DMS 273 (cell line): ENCODE measurements around the gene ZBTB44.
"Not testable (repeated sequence)": the region's sequence is repeated elsewhere in the genome, so short reads cannot be mapped to it uniquely, and the experiment has no call there.

Source experiments
- DNase-seq: peaks from one replicate; lab custom pipeline; 2025; ENCODE audit not compliant: unreplicated experiment; lab: John Stamatoyannopoulos, UW

The ZBTB44 gene

DNA sequence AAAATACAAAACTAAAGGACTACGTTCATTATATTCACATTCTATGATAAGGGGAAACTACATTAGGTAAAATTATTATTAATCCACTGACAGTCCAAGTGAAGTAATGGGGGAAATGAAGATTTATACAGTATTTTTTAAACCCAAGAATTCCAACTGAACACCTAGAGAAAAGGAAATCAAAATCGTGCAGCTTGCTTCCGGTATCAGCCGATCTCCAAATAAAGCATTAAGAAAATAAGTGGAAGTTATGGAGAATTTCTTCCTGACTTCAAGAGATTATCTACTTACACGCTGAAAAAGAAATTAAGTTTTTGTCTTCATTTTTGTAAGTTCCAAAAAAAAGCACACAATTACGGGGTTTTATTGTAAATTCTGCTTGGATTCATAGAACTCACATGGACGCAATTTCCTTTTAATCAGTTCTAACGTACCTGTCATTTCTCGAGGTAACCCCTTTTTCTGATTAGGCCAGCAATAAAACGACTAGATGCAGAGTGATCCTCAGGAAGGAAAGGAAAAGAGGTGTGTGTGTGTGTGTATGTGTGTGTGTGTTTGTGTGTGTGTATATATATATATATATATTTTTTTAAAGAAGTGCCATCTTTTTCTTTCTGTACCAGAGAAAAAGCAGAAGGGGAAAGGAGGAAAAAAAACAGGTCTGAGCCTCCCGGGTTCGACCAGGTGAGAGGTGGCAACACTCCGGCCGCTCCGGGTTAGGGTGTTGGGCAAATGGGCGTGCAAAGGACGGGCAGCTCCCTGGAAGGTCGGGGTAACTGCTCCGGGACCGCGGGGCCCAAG lies 1.1 kb downstream of the ZBTB44 start:
- peak; percentile 32 for DNase-seq

DNA sequence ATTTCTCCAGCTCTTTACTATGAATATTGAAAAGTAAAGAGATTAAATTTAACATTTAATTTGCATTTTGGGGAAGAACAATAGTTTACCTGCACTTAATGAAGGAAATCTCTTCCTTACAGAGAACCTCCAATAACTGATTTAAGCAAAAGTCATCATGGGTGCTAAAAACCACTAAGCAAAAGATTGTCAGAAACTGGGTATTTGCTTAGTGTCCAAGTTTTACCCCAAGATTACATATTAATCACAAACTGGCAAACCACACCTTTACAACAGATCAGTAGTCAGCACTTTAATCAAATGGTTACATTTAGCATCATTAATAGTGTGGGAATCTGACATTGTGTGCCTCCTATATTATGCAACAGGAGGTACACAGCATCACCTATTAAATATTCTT lies 2.7 kb downstream of the ZBTB44 start:
- no peak for DNase-seq

DNA sequence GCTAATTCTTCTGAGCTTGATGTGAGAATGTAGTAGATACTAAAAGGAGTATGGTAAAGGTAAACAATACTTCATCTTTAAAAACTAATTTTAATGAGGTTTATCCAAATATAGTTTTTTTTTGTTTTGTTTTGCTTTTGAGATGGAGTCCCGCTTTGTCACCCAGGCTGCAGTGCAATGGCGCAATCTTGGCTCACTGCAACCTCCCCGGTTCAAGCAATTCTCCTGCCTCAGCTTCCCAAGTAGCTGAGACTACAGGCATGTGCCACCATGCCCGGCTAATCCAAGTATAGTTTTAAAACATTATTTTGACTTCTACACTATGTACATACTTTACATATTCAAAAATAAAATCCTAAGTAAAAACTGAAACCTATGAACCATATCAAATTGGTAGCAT lies 4.1 kb downstream of the ZBTB44 start:
- no peak for DNase-seq

DNA sequence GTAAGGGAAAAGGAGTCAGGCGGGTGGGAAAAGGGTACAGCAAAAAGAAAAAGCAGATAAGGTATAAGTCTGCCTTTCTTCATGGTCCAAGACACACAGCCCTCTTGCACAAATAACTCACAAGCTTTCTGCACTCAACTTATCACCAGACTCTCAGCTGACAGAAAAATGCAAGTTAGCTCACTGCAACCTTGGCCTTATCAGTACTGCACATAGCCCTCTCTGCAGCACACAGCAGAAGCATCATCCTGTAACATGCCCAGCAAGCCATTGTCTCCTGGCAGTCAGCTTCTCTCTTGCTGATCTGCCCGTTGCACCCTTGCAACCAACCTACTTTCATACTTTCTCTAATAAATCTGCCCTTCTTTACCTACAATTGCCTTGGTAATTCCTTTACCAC lies 5.8 kb downstream of the ZBTB44 start:
- no peak for DNase-seq

DNA sequence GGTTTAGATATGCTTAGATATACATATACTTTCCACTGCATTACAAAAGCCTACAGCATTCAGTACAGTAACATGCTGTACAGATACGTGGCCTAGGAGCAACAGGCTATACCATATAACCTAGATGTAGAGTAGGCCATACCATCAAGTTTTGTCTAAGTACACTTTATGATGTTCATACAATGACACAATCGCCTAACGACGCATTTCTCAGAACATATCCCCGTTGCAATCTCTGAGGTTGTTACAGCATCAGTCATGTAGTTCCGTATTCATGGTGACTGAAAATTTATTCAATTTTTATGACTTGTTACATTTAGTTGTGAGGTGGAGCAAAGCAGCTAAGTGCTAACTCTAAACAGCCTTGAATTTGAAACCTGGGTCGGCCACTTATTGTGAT lies 6.7 kb downstream of the ZBTB44 start:
- DNase-seq, result no peak

GRCh38 chr11:130304651-130305050 lies 10.1 kb downstream of the ZBTB44 start:
- DNase-seq, result no peak

GRCh38 chr11:130301002-130301401 lies 13.7 kb downstream of the ZBTB44 start:
- DNase-seq, result no peak

DNA sequence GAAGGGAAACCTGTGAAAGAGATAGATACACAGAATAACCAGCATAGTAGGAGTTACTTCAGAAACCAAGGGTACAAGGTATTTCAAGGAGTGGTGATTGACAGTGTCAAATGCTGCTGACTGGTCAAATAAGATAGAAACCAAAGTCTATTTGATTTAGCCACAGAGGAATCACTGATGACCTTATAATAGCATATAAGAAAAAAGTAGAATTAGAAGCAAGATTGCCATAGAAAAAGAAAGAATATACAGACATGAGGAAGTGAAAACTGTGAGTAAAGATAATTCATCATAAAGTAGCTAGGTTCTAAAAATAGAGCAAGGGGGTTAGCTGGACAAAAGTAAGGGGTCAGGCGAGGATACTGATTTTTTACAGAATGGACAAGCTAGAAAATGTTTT lies 14.2 kb downstream of the ZBTB44 start:
- no peak for DNase-seq

DNA sequence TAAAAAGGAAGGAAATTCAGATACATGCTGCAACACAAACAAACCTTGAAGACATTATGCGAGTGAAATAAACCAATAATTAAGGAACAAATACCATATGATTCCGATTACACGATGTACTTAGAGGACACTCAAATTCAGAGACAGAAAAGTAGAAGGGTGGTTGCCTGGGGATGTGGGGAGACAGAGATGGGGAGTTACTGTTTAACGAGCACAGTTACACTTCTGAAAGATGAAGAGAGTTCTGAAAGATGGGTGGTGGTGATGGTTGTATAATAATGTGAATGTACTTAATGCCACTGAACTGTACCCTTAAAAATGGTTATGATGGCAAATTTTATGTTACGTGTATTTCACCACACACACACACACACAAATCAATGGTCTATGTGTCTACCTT lies 14.7 kb downstream of the ZBTB44 start:
- DNase-seq, result no peak

- no peak for DNase-seq
Measured at GRCh38 chr11:130295657-130296056, 19.1 kb downstream of the ZBTB44 start.

DNA sequence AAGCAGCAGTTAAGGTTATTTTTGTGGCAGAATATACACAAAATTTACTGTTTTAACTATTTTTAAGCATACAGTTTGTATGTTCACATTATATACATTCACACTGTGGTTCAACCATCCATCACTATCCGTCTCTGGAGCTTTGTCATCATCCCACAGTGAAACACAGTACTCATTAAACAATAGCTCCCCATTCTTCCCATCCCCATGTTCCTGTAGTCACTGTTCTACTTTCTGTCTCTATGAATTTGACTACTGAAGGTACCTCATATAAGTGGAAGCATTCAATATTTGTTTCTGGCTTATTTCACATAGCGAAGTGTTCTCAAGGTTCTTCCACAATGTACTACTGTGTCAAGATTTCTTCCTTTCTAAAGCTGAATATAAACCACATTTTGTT lies 32.6 kb downstream of the ZBTB44 start:
- no peak for DNase-seq

- not testable (repeated sequence) for DNase-seq
Measured at GRCh38 chr11:130281341-130281740, 33.4 kb downstream of the ZBTB44 start.

- DNase-seq, result no peak
Measured at GRCh38 chr11:130279989-130280388, 34.7 kb downstream of the ZBTB44 start.

DNA sequence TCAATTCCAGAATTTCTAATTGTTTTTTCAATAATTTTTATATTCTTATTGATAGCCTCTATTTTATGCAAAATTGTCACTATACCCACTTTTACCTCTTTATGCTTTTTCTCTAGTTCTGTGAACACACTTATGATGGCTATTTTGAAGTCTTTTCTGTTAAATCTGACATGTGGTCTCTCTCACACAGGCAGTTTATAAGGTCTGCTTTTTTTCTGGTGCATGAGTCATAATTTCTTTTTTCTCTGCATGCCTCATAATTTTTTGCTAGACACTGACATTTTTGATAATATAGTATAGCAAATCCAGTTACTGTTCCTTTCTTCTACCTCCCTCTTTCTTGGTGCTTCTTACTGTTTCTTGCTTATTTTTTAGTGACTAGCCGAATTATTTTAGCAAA lies 36.0 kb downstream of the ZBTB44 start:
- DNase-seq, result no peak

- no peak for DNase-seq
Measured at GRCh38 chr11:130278151-130278550, 36.6 kb downstream of the ZBTB44 start.

GRCh38 chr11:130272336-130272735 lies 42.4 kb downstream of the ZBTB44 start:
- DNase-seq, result no peak

- no peak for DNase-seq
Measured at GRCh38 chr11:130269326-130269943, 45.3 kb downstream of the ZBTB44 start.

- no peak for DNase-seq
Measured at GRCh38 chr11:130263351-130263750, 51.4 kb downstream of the ZBTB44 start.

GRCh38 chr11:130262424-130262823 lies 52.3 kb downstream of the ZBTB44 start:
- no peak for DNase-seq

DNA sequence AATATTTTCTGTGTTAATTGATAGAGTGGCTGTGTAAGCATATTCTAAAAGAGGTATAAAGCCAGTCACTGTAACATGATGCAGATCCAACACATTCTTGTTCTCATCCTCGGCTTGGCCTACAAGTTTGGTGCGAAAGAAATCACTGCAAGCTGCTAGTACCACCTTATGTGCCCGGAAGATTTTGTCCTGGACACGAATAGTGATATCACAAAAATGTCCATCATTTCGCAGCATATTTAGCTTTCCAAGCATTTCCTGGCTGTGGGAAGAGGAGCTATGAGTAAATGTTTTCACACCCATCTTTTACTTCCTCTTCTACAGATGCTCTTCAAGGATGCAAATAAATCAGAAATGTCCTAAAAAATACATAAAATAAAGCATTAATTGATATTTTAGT lies 53.1 kb downstream of the ZBTB44 start:
- no peak for DNase-seq

GRCh38 chr11:130260742-130261141 lies 54.0 kb downstream of the ZBTB44 start:
- no peak for DNase-seq

GRCh38 chr11:130260080-130260627 lies 54.6 kb downstream of the ZBTB44 start:
- no peak for DNase-seq
